Ureter (tissue), 1 donor: Measurements from ENCODE around the gene CTNNA2. TPM values are rescaled to one million over a fixed set of nuclear protein-coding genes. Genes with fewer than 3 reads are reported as not detected.
"Not testable (repeated sequence)": the region's sequence is repeated elsewhere in the genome, so short reads cannot be mapped to it uniquely, and the experiment has no call there.

ENCODE experiments used
- DNase-seq: peaks from one replicate; pipeline ENCODE4 v3.0.0-alpha.2; 2020; ENCODE audit warnings: low spot score
- total RNA-seq: library from RNA; stranded (reverse); gene quantifications from one replicate; pipeline ENCODE4 v1.2.4, GENCODE V29; 2023
- donor health status: DM: yes; HTN: yes; CAD: no.

Gene CTNNA2
- total RNA-seq, 1 donor from 2014 or later: not detected

- DNase-seq: no peak
Observed at GRCh38 chr2:80028051-80028450, 515.2 kb downstream of the CTNNA2 start.

- DNase-seq: no peak
Observed at GRCh38 chr2:80028584-80028983, 515.7 kb downstream of the CTNNA2 start.

DNA sequence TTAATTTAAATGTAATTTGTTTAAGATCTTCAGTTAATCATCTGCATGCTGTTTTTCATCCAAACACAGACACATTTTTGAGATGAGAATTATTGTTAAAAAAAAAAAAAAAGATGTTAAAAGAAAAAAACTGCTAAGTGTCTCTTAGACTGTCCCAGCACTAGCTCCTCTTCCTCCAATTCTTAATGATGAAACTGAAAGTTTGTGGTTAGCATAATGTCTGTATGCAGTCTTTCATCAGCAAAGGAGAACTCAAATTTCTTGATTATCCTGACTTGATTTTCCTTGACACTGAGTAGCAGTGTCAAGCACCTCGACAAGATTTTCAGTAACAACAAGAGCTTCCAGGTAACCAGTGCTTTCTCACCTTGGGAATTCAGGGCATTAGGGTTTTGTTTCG is 517.3 kb downstream of the CTNNA2 start:
- DNase-seq: no peak

GRCh38 chr2:80032684-80033083 is 519.8 kb downstream of the CTNNA2 start:
- not testable (repeated sequence) for DNase-seq

- no peak for DNase-seq
Observed at GRCh38 chr2:80035749-80036285, 523.0 kb downstream of the CTNNA2 start.

- DNase-seq: no peak
Observed at GRCh38 chr2:80037310-80037709, 524.5 kb downstream of the CTNNA2 start.

GRCh38 chr2:80040226-80040625 is 527.4 kb downstream of the CTNNA2 start:
- DNase-seq: no peak

- no peak for DNase-seq
Observed at GRCh38 chr2:80042635-80043034, 529.8 kb downstream of the CTNNA2 start.

- no peak for DNase-seq
Observed at GRCh38 chr2:80048296-80048695, 535.4 kb downstream of the CTNNA2 start.

DNA sequence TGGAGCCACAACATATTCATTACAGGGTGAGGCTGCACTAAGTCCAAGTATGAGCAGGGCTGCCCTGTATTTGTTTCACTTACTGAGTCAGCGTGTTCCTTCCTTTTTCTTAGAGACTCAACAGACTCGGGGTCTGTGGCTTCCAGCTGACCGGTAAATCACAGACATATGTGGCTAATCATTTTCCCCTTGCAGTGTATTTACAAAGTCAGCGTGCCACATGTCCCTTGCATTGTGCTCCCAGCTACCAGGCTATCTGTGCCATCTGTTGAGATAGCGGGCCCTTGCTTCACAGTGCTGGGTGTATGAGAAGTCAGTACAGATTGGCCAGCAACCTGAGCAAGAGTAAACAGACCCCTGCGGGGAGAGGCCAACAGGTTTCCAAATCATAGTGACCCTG is 537.4 kb downstream of the CTNNA2 start:
- no peak for DNase-seq

DNA sequence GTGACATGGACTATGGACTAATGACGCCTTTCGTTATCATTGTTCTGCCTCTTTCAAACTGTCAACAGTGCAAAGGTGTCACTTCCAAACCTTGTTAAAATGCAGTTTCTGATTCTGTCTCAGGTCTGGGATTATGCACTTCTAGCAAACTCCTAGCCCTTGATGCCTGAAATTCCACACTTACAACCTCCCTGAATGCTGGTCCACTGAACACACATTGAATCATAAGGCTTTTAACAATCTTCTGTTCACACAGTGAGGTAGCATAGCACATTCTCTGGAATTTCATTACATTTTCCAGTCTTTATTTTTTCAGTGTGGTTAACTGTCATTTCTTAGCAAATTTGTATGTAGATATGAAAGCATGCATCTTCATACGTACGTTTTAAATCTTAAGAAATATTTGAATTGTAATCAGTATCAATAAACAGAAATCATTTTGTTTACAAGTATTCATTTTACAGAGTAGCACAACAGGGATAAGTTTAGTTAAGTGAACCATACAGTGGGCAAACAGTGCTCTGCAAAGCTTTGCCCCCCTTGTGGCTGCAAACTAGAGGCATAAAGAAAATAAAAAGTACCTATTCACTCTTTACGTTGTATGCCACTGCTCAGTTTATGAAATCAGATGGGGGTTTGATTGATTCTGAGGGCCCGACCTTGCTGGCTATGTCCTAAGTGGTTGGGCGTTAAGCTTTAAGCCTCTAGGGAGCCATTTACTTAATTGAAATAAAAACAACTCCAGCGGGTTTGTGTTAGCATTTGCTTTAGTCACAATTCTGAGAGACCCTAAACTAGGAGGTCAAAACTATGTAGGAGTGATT is 540.9 kb downstream of the CTNNA2 start:
- DNase-seq: no peak

- DNase-seq: no peak
Observed at GRCh38 chr2:80054346-80054675, 541.5 kb downstream of the CTNNA2 start.

- DNase-seq: no peak
Observed at GRCh38 chr2:80057956-80058355, 545.1 kb downstream of the CTNNA2 start.

DNA sequence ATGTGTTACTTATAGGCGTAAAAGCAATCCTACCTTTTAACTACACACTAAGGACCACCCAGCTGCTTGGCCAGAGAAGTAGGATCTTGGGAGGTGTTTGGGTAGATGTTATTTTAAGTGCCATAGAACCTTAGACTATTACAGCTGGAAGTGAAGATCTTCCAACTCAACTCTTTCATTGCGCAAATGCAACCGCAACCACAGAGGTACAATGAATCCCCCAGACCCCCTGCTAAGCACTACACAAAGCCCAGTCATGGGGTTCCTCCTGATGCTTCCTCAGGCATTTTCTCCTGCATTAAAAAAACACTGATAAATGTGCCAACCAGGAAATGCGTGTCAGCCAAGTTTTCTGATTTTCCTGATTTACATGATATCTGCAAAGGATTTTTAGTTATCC is 545.7 kb downstream of the CTNNA2 start:
- no peak for DNase-seq

- DNase-seq: no peak
Observed at GRCh38 chr2:80059447-80059846, 546.6 kb downstream of the CTNNA2 start.

- DNase-seq: no peak
Observed at GRCh38 chr2:80061881-80062280, 549.0 kb downstream of the CTNNA2 start.

DNA sequence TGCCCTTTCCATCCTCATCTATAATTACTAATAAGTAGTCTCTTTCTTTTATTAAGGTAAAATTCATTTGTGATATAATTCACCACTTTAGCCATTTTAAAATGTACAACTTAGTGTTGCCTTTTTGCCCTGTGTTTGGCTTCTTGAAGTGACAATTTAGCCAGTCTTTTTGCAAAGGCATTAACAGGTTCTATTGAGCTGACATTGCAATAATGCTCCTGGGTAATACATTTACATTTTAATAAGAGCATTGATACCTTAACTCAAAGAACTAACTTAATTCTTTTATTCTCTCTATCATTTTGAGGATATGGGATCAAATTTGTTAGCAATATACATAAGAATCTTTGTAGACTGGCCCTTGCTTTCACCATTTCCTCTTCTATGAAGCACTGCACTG is 549.4 kb downstream of the CTNNA2 start:
- DNase-seq: no peak

GRCh38 chr2:80068038-80068731 is 555.3 kb downstream of the CTNNA2 start:
- no peak for DNase-seq

DNA sequence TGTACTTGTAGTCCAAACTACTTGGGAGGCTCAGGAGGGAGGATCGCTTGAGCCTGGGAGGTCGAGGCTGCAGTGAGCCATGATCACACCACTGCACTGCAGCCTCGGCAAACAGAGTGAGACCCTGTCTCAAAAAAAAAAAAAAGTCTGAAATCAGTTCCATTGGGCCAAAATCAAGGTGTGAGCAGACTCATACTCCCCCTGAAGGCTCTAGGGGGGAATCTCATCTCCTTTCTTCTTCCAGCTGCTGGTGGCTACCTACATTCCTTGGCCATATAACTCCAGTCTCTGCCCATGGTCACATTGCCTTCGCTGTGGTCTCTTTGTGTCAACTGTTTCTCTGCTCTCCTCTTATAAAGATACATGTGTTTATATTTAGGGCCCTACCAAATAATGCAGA is 557.7 kb downstream of the CTNNA2 start:
- DNase-seq: no peak

DNA sequence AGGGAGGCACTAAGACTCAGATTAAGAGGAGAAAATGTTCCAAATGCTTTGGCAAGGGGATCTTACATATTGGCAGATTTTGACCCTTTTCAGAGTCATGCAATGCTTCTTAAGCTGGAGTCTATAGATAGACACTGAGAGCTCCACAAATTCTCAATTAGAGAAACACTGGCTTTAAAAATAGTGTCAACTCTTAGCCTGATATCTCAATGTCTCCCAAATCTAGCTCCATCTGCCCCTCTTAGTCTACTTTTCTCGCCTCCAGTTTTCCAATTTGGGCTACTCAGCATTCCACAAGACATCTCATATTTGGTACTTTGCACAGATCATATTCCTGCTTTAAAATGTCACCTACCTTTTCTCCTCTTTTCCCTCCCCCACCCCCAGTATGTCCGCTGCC is 559.1 kb downstream of the CTNNA2 start:
- no peak for DNase-seq

- no peak for DNase-seq
Observed at GRCh38 chr2:80073134-80073561, 560.3 kb downstream of the CTNNA2 start.

DNA sequence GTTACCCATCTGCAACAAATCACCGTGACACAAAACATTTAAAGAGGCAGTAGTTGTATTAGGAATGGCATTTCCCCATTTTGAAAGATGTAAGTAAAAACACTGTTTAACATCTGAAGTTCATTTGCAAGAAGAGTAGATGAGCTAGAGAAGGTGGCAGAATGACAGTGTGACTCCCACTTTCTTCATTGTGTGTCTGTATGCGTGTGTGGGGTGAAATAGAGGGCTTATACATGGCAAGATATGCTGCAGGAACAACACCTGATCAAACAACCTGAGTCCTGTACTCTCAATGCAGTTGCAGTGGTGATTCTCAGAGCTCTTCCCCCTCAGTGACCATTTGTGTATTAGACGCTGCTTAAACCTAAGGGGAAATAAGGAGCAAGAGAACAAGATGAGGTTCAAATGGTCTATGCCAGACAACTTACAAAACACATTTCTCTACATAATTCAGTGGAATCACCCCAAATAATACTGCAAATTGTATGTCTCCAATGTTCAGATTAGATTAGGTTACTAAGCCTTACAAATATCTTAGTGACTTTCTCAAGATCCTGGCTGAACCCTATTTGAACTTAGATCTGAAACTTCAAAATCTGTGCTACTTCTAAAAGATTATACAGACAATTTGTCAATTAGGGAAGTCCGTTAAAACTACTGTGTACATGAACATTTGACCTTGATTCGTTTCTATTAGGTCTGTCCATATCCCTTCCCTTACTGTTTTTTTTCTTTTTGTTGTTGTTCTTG is 561.6 kb downstream of the CTNNA2 start:
- no peak for DNase-seq
